Embryonic facial prominence (tissue), 1 donor: ENCODE measurements around the gene SLA2.
"Not testable (repeated sequence)": the region's sequence is repeated elsewhere in the genome, so short reads cannot be mapped to it uniquely, and the experiment has no call there.

Experiments
- DNase-seq: peaks from one replicate; pipeline ENCODE4 v3.0.0-alpha.2; 2016; ENCODE audit errors: extremely low spot score

The SLA2 gene

DNA sequence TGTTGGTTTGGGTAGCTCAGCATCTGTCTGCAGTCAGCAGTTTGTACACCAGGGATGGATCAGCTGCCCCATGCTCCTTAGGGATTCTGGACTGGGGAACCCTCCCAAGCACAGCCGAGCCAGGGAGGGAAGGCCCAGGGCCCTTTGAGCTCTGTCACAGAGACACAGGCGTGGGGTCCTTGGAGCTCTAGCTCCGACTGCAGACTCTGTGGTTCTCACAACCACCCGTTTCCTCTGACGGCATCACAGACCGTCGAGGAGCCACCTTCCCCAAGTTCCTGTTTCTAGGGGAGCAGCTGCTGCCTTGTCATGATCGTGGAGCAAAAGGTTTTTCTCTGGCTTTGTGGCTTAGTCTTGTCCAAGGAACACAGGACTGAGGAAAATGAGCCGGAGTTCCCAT lies at the start of gene SLA2:
TSS of gene SLA2 (minus strand) at position 199 of the 400 bp plus-strand sequence. CDS start 4,861 bp downstream, outside the sequence.
- no peak for DNase-seq

DNA sequence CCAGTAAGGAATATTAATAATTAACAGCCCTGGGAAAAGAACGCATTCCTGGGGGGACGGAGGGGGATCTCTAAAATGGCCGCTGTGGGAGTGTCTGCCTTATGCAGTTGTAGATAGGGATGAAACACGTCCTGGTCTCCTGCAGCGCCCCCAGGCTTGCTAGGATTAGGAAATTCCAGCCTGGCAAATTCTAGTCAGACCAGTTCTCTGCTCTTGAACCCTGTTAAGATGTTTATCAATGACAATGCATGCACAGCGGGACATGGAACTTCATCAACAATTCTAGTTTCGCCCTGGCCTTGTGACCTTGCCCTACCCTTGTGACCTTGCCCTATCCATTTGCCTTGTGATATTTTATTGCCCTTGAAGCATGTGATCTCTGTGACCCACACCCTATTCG lies 49.5 kb upstream of the SLA2 start:
- DNase-seq, result not testable (repeated sequence)

DNA sequence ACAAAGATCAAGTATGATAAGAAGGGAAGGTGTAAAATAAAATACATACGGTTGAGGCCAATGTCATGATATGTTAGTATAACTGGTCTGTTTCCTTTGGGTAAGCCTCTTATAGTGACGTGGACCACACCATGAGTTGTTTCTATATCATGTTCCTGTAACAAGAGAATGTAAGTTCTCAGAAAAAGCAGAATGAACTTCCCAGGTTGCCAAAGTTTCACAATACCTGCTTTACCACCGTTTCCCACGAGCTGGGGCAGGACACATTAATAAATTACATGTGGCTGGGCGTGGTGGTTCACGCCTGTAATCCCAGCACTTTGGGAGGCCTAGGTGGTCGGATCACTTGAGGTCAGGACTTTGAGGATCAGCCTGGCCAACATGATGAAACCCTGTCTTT lies 42.6 kb upstream of the SLA2 start:
- DNase-seq, result no peak

- no peak for DNase-seq
These were observed 41.9 kb upstream of the SLA2 start for GRCh38 chr20:36687850-36688249.

GRCh38 chr20:36686944-36687343 lies 40.9 kb upstream of the SLA2 start:
- DNase-seq, result no peak

- no peak for DNase-seq
These were observed 40.5 kb upstream of the SLA2 start for GRCh38 chr20:36686504-36686903.

GRCh38 chr20:36684747-36685146 lies 38.8 kb upstream of the SLA2 start:
- DNase-seq, result no peak

DNA sequence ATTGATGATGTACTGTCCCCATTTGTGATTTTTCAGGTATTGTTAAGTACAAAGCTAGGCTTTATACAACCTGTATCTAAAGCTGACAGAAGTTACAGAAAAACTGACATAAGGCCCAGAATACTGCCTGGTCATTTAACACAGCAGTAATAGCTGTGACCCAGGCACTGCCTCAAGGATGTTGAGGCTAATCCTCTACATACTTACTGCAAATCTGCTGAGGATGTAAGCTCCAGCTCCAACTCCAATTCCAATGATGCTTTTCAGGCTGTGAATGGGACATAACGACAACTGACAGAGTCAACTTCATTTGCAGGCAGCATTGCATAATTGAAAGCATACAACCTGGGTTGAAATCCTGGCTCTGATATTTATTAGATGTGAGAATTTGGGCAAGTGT lies 36.3 kb upstream of the SLA2 start:
- DNase-seq, result no peak

DNA sequence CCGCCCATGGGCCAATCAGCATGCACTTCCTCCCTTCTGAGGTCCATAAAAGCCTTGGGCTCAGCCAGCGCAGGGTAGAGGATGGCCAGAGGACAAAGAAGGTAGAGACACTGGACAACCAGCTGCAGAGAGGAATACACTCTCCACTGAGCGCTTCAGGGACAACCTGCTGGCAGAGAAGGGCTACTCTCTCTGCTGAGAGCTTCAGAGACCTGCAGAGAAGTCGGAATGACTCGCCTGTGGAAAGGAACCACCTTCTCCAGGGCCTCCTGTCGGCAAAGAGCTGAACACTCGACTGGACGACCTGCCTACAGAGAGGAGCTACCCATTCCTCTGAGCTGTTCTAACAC lies 31.4 kb upstream of the SLA2 start:
- no peak for DNase-seq

DNA sequence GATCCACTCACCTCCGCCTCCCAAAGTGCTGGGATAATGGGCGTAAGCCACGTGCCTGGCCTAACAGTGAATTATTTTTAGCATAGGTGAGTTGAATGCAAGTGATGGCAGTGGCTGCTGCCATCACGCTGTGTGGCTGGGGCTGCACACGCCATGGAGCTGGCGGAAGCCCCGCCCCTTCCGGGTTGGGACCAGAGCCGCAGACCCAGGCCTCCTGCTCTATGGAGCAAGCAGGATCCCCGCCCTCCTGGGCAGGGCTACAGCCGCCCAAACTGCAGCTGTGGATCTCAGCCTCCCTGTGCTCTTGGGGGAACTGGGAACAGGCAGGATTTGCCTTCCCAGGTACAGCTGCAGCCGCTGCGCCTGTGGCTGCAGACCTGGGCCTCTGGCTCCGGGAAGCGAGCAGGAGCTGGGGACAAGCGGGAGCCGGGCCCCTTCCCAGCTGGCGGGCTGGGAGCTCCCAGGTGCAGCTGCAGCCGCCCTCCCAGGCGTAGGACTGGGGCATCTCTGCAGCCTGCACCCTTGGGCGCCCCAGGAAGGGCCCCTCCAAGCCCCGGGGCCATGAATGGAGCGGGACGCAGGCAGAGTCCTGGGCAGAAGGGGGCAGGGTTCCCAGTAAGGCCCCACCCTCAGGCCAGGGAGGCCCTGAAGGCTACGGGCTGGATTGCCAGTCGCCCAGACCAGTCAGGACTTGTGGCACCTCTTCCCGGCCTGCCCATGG lies 30.9 kb upstream of the SLA2 start:
- DNase-seq, result no peak

DNA sequence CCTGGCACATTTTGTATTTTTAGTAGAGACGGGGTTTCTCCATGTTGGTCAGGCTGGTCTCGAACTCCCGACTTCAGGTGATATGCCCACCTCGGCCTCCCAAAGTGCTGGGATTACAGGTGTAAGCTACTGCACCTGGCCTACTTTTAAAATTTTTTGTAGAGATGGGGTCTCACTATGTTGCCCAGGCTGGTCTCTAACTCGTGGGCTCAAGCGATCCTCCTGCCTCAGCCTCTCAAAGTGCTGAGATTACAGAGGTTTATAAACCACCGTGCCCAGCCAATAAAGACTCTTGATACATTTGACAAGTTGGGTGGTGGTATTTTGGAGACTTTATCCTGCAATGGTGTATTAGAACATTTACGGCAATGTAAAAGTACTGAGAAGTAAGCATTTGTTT lies 29.5 kb upstream of the SLA2 start:
- not testable (repeated sequence) for DNase-seq

- DNase-seq, result no peak
These were observed 27.0 kb upstream of the SLA2 start for GRCh38 chr20:36672991-36673390.

- DNase-seq, result no peak
These were observed 24.8 kb upstream of the SLA2 start for GRCh38 chr20:36670665-36671357.

- no peak for DNase-seq
These were observed 20.3 kb upstream of the SLA2 start for GRCh38 chr20:36666181-36666740.

DNA sequence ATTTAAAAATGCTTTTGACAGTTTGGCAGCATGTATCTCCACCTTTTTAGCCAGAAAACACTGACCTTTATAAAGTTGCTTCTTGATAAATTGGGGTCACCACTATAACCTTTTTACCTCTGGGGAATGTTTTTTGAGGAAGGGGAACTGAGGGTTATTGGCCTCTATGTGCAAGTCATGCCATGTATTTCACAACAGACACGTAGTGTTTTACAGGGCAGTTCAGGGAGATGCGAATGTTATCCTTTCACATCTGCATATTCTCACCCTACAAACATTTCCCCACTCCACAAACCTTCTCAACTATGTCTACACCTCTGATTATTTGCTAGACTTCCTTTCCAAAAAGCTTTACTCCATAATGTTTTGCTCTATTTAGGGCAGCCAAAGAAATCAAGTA lies 17.0 kb upstream of the SLA2 start:
- no peak for DNase-seq

GRCh38 chr20:36658300-36658699 lies 12.3 kb upstream of the SLA2 start:
- no peak for DNase-seq

DNA sequence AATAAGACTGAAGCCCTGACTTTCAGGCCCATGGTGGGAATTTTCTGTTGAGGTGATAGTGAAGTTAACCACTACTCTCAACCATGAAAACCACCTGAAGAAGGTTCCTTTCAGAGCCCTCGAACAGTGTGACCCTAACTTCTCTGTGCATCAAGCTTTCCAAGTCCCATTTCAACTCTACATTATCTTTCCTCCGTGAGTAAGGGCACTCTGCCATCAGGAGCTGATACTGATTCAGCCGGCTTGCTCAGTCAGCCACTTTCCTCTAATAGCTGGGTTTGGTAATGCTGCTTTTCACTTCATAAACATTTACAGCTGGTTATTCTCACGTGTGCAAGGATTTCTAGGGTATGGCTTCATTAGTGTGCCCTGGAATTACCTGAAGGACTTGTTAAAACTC lies 10.7 kb upstream of the SLA2 start:
- DNase-seq, result no peak

DNA sequence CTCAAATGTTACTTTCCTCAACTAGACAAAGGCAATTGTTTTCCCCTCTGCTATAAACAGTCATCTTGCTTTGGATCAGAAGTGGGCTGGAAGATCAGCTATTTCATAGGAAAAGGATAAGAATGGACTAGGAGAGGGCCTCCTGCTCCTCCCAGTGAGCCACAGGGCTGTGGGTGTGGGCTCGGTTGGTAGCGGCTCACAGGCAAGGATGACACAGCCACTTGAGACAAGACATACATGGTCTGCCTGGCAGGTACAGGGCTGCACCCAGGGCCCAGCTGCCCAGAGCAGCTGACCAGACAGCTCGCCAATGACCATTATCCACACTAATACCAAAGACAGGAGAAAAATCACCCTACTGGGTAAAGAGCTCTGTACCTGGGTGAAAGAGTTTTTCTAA lies 9.0 kb upstream of the SLA2 start:
- no peak for DNase-seq

- no peak for DNase-seq
These were observed 8.5 kb upstream of the SLA2 start for GRCh38 chr20:36654506-36654905.

GRCh38 chr20:36653456-36653855 lies 7.5 kb upstream of the SLA2 start:
- no peak for DNase-seq

GRCh38 chr20:36647196-36648121 lies 1.5 kb upstream of the SLA2 start:
- DNase-seq, result no peak

GRCh38 chr20:36646678-36647077 lies 682 bp upstream of the SLA2 start:
- DNase-seq, result no peak
